Psoas muscle (tissue), 8 donors: Measurements from ENCODE around the gene ACO2. TPM values are rescaled to one million over a fixed set of nuclear protein-coding genes. Genes with fewer than 3 reads are reported as not detected.

ENCODE experiments used
- ATAC-seq, 4 donors: fragments of 200-7000 bp; cut with Tn5 transposase; one replicate each; pipeline ENCODE4 v1.9.1; 2020; ENCODE audit warnings: moderate library complexity in 3 of 4, mild to moderate bottlenecking in 2 of 4
- DNase-seq, 2 donors: peaks; one replicate each; pipeline ENCODE4 v3.0.0-alpha.2; 2020
- H3K27ac ChIP-seq: fragments of 200-600 bp; one replicate; pipeline ENCODE4 v1.8.0; 2022
- H3K27me3 ChIP-seq, 3 donors: fragments of 200-600 bp in 1 of 3; one replicate each; pipeline versions ENCODE4 v1.6.1 to v1.8.0; 2013 to 2022; ENCODE audit warnings: low read length in 2 of 3, mild to moderate bottlenecking in 2 of 3, moderate library complexity in 1 of 3; ENCODE audit not compliant: insufficient read depth in 3 of 3
- H3K36me3 ChIP-seq, 2 donors: fragments of 200-600 bp in 1 of 2; one replicate each; pipeline versions ENCODE4 v1.6.1 to v1.8.0; 2013 to 2022; ENCODE audit warnings: low read depth in 1 of 2, mild to moderate bottlenecking in 1 of 2, moderate library complexity in 1 of 2; ENCODE audit not compliant: insufficient read depth in 1 of 2
- H3K4me1 ChIP-seq: fragments of 200-600 bp; one replicate; pipeline ENCODE4 v1.8.0; 2022
- H3K4me3 ChIP-seq: fragments of 200-600 bp; one replicate; pipeline ENCODE4 v1.8.0; 2022; ENCODE audit warnings: mild to moderate bottlenecking
- H3K9me3 ChIP-seq: fragments of 200-600 bp; one replicate; pipeline ENCODE4 v1.8.0; 2022
- WGBS, 3 donors: extraction: QIAGEN DNeasy Blood & Tissue Kit; methylation state at CpG; one replicate each; pipeline versions ENCODE4 v1.1.6 to v1.1.7; 2013; 5-methylcytosine and 5-hydroxymethylcytosine counted together
- intact Hi-C, 2 donors: fragments of 100-400 bp; cut with DNase I; formaldehyde crosslinking; loops; one replicate each; pipeline versions ENCODE4 v1.11.0 to v1.14.2; 2022
- polyA plus RNA-seq, 3 donors: library from polyadenylated mRNA; stranded (reverse); fragments of 200-250 nt; gene quantifications; one replicate each; pipeline ENCODE4 v1.2.3, GENCODE V29; 2013
- total RNA-seq, 4 donors: library from RNA; stranded (reverse); fragmentation: NEBNext Ultra II Directional in 2 of 4; extraction: Animal tissue kit (Norgen Biotek cat#: 25700) in 2 of 4; gene quantifications; one replicate each; pipeline versions ENCODE4 v1.2.1 to v1.2.4, GENCODE V29; 2021 to 2023
- TF ChIP-seq, protein P1 (sequence below): fragments of 200-600 bp; IDR thresholded peaks from one replicate; pipeline ENCODE4 v1.8.0; 2022; ENCODE audit warnings: antibody characterized with exemption
- donor health status: healthy with polysubstance abuse.
- donor health status: DM: no; HTN: no; CAD: no; lungs with moderate emphysema.
- donor health status: Bipolar disorder and iron deficiency.
- donor health status: healthy.
- donor health status: DM: yes; HTN: yes; CAD: no.
- donor health status: DM: no; HTN: no; CAD: no.
- donor health status: DM: no; HTN: no; CAD: no.
- donor health status: DM: yes; HTN: yes; CAD: no.

Gene ACO2
- total and polyA plus RNA-seq, 7 donors, result 346 to 513 (median 458) TPM

DNA sequence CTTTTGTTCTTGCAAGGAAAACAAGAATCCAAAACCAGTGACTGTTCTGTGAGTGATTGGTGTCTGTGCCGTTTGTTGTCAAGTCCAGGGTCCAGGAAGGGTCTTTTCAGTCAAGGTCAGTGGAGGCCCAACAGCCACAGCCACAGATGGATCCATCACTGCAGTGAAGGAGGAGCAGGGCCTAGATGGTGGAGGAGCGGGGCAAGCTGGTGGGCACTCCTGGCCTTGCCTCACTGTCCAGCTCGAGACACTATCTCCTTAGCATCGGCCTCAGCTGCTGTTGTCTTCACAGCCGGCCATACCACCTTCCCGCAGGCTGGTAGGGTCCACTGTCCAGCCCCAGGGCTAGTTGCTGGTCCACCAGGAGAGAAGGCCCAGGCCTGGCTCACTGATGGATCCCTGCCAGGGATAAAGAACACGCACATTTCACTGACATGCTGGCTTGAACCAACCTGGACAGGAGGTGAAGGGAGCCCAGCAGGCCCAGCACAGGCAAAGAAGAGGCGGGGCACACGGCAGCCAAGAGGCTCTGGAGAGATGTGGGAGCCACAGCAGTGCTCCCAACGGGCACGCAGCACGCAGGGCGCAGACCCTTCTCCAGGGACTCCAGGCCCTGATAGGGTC is 60.1 kb downstream of the ACO2 start:
- Histone ChIP-seq H3K27me3 (no peaks in the 10 kb centered on the region), H3K9me3 (no peaks in the 10 kb centered on the region), H3K27ac (no peak overlapping the region), H3K4me3 (no peak overlapping the region), H3K4me1 (peaks cover 16% of the 10 kb centered on the region), H3K36me3 (peaks cover 15 to 89% of the 10 kb centered on the region in 2 donors)
- ATAC-seq, result no peak
- intact Hi-C loops, result loop anchor here in 1 of 2 donors (10.0 kb wide), 1 partner anchor 204 kb away; no protein-coding TSS in a partner anchor
- TF ChIP-seq, protein P1, sequence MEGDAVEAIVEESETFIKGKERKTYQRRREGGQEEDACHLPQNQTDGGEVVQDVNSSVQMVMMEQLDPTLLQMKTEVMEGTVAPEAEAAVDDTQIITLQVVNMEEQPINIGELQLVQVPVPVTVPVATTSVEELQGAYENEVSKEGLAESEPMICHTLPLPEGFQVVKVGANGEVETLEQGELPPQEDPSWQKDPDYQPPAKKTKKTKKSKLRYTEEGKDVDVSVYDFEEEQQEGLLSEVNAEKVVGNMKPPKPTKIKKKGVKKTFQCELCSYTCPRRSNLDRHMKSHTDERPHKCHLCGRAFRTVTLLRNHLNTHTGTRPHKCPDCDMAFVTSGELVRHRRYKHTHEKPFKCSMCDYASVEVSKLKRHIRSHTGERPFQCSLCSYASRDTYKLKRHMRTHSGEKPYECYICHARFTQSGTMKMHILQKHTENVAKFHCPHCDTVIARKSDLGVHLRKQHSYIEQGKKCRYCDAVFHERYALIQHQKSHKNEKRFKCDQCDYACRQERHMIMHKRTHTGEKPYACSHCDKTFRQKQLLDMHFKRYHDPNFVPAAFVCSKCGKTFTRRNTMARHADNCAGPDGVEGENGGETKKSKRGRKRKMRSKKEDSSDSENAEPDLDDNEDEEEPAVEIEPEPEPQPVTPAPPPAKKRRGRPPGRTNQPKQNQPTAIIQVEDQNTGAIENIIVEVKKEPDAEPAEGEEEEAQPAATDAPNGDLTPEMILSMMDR, result no peak
- WGBS, 3 donors, result 66 to 77% (median 69%) methylated on average over 13 of the region's 13 CpGs
- DNase-seq, result no peak

DNA sequence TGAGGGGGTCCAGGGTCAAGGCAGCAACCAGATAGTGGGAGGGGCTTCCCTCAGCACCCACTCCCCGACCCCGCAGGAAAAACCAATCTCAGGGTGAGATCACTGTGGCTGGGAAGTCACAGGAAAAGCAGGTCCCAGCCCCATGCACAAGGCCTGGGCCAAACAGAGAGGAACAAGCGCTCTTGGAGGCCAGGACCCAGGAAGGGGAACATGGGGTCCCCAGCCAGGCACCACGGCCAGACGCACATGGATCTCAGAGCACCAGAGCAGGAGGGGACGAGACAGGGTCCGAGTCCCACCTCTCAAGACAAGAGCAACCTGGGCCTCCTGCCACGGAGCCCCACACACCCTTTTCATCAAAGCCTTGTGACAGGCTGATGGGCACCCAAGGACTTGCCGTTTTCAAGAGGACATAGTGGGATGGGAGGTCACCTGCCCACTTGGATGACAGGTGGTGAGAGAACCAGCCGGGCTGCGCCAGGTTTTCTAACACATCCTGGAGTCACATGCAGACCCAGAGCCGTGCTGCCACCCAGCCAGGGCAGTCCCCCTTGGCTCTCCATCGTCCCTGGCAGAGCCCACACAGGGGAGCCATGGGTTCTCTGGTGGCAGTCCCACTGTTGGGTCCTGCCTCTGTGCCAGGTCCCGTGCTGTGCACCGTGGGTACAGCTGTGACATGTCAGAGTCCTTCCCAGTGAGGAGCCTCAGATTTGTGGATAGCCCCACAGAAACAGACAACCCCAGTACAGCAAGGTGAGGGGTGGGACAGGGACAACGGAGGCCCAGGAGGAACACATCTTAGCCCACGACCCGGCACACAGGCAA is 62.2 kb downstream of the ACO2 start:
- intact Hi-C loops, result no loop called here
- no peak overlapping the region for H3K4me3 ChIP-seq
- DNase-seq (no peak), ATAC-seq (no peak)
- peaks cover 6% of the 10 kb centered on the region for H3K4me1 ChIP-seq
- TF ChIP-seq, protein P1, result no peak
- peaks cover 9 to 78% of the 10 kb centered on the region in 2 donors for H3K36me3 ChIP-seq
- H3K27ac ChIP-seq, result peak overlapping the region; percentile 23
- no peaks in the 10 kb centered on the region for H3K27me3 ChIP-seq
- 63 to 76% (median 64%) methylated on average over 18 of the region's 18 CpGs for WGBS, 3 donors
- no peaks in the 10 kb centered on the region for H3K9me3 ChIP-seq

DNA sequence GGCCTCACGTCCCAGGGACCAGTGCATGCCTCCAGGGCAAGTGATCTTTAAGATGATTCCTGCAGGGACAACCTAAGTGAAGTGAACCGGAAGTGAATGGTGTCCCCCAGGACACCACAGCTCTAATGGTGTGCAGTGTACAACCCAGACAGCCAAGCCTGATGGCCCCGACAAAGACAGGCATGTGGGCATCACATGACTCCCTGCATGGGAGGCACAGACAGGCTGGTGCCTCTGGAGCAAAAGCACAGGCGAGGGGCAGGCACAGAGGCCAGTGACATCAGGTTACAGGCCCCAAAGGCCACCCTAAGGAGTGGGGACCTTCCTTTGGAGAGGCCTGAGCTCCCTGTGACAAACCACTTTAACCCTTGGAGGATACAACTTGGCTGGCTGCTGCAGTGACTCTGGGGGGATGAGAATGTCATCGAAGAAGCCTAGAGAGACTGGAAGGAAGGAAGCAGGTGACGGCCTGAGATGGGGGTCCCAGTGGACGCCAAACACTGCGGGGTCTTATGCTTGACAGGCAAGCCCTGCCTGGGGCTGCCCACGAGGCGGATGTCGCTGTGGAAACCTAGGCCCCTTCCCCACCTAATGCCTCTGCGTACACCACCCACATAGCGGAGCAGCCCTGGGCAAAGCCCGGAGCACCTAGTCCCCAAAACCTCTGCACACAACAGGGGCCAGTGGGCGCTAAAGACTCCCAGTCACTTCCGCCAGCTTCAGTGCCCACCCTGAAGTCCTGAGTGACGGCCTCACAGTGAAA is 63.0 kb downstream of the ACO2 start:
- H3K36me3 ChIP-seq, result peaks cover 6 to 70% of the 10 kb centered on the region in 2 donors
- peak overlapping the region; percentile 23 for H3K27ac ChIP-seq
- no peaks in the 10 kb centered on the region for H3K4me1 ChIP-seq
- no peaks in the 10 kb centered on the region for H3K9me3 ChIP-seq
- TF ChIP-seq, protein P1, result no peak
- WGBS, 3 donors, result 78 to 83% (median 80%) methylated on average over 17 of the region's 17 CpGs
- no peaks in the 10 kb centered on the region for H3K27me3 ChIP-seq
- DNase-seq, result no peak
- no peak overlapping the region for H3K4me3 ChIP-seq
- ATAC-seq, result peak in 2 of 4 donors; percentile 4
- intact Hi-C loops, result no loop called here

DNA sequence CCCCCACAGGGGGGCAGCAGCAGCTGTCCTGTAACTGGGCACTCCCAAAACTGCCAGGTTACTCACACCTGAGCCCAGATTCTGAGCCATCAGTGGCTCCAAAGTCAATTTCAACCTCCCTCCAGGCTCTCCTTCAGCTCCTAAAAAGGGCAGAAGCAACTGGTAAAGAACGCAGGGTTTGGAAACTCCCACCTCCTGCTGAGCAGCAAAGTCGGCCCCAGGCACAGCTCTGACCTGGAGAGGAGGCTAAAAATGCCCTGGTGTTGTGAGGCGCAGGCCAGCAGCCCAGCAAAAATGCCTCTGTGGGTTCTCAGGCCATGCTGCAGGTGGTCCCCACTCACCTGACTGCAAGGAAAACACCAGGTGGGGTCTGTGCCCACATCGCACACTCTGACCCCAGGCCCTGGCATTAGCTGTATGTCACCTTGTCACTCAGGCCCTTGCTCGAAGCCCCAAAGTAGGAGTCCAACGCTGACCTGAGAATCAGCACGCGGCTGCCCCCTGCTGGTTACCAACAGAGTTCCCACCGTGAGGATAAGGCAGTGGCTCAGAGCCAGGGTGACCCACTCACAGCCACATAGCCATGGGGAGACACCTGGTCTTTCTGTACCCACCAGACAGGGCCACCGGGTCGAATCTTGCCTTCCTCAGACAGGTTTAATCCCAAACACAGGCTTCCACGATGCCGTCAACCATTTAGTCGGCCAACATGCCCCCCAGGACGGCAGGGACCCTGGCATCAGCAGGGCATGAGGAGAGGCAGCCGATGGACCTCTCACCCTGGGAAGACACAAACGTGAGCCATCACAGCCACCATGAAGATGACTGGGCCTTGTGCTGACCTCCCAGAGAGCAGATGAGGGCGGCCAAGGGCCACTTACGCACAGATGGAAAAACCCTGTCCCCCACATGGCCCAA is 64.2 kb downstream of the ACO2 start:
- peaks cover 0 to 57% of the 10 kb centered on the region in 2 donors for H3K36me3 ChIP-seq
- intact Hi-C loops, result no loop called here
- TF ChIP-seq, protein P1, result peak; percentile 75
- no peaks in the 10 kb centered on the region for H3K4me1 ChIP-seq
- peak overlapping the region; percentile 36 for H3K27ac ChIP-seq
- 49 to 59% (median 51%) methylated on average over 19 of the region's 19 CpGs for WGBS, 3 donors
- H3K27me3 ChIP-seq, result no peaks in the 10 kb centered on the region
- DNase-seq (peak; percentile 81 to 92), ATAC-seq (peak; percentile 66 to 74 (median 70))
- no peak overlapping the region for H3K4me3 ChIP-seq
- H3K9me3 ChIP-seq, result no peaks in the 10 kb centered on the region
